Keratinocyte (primary cell): ENCODE measurements around the gene SPAG16.

Source experiments
- CTCF ChIP-seq, 3 experiments: IDR thresholded peaks in 1 of 3; conservative IDR thresholded peaks in 1 of 3; optimal IDR thresholded peaks in 1 of 3; 2 replicates in 2 of 3; 3 replicates in 1 of 3; pipeline versions ENCODE3 to v1.5.1; 2011; ENCODE audit warnings: low read length in 3 of 3, mild to moderate bottlenecking in 3 of 3, moderate library complexity in 2 of 3, control low read depth in 1 of 3, inconsistent platforms in 1 of 3; ENCODE audit not compliant: insufficient read depth in 2 of 3; ENCODE audit errors: extremely low read depth in 1 of 3
- EZH2 ChIP-seq: IDR thresholded peaks from one replicate; pipeline ENCODE4 v1.6.1; 2012; ENCODE audit warnings: inconsistent platforms, mild to moderate bottlenecking, low read length, moderate library complexity

DNA sequence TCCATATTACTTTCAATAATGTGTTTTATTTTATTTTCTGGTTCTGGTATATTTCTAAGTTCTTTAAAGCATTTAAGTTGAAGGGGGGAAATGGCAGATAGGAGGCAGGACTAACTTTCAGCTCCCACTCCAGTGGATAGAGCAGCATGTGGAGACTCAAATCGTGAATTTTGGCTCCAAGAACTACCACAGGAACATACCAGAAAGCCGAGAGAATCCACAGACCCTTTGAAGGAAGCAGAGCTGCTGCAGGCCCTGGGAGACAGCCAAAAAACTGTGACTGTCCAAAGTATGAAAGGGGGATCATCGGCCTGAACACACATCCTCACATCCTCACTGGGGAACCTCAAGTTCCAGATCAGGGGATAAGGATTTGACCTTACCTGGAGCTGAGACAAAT lies 919.0 kb downstream of the SPAG16 start:
- no peak for TF ChIP-seq CTCF (optimal IDR thresholded peaks at IDR 0.05 in 1 of 3, IDR thresholded peaks at IDR 0.05 in 1 of 3, conservative IDR thresholded peaks at IDR 0.05 in 1 of 3; ENCODE audit: extremely low read depth in 1 of 3, insufficient read depth in 2 of 3, low read length in 3 of 3)
- no peak for TF ChIP-seq EZH2
